Small intestine (tissue), 7 donors: ENCODE measurements around the gene SPTBN5. TPM values are rescaled to one million over a fixed set of nuclear protein-coding genes. Genes with fewer than 3 reads are reported as not detected.

Experiments
- DNase-seq, 2 donors: peaks; one replicate each; pipeline versions ENCODE4 v3.0.0 to v3.0.0-alpha.2; 2013
- FAIRE-seq: peaks from 2 replicates; lab custom pipeline; 2012; peaks lifted over from hg19 to GRCh38; lab: Jason Lieb, UNC
- H3K27ac ChIP-seq, 3 donors: one replicate each; pipeline ENCODE4 v1.5.1; 2013; ENCODE audit warnings: low read length in 2 of 3, mild to moderate bottlenecking in 2 of 3, control low read depth in 1 of 3, inconsistent platforms in 1 of 3, low read depth in 1 of 3, moderate library complexity in 1 of 3
- H3K27me3 ChIP-seq, 3 donors: one replicate each; pipeline ENCODE4 v1.6.1; 2013; ENCODE audit warnings: low read length in 3 of 3, inconsistent platforms in 1 of 3; ENCODE audit not compliant: control insufficient read depth in 3 of 3, insufficient read depth in 3 of 3
- H3K36me3 ChIP-seq, 3 donors: one replicate each; pipeline ENCODE4 v1.6.1; 2013; ENCODE audit warnings: low read length in 3 of 3, inconsistent platforms in 1 of 3, low read depth in 1 of 3, mild to moderate bottlenecking in 1 of 3, moderate library complexity in 1 of 3; ENCODE audit not compliant: control insufficient read depth in 3 of 3, insufficient read depth in 2 of 3
- H3K4me1 ChIP-seq, 3 donors: one replicate each; pipeline ENCODE4 v1.6.1; 2013; ENCODE audit warnings: low read length in 2 of 3, inconsistent platforms in 1 of 3, low read depth in 1 of 3, mild to moderate bottlenecking in 1 of 3, moderate library complexity in 1 of 3; ENCODE audit not compliant: control insufficient read depth in 3 of 3, insufficient read depth in 2 of 3
- H3K4me3 ChIP-seq, 3 donors: one replicate each; pipeline ENCODE4 v1.5.1; 2013; ENCODE audit warnings: low read length in 3 of 3, control low read depth in 1 of 3, inconsistent platforms in 1 of 3, low read depth in 1 of 3, mild to moderate bottlenecking in 1 of 3, moderate library complexity in 1 of 3
- H3K9me3 ChIP-seq, 2 donors: one replicate each; pipeline ENCODE4 v1.6.1; 2013; ENCODE audit warnings: low read depth in 1 of 2, low read length in 1 of 2; ENCODE audit not compliant: control insufficient read depth in 2 of 2, insufficient read depth in 1 of 2
- WGBS, 3 donors: extraction: QIAGEN DNeasy Blood & Tissue Kit; methylation state at CpG; one replicate each; pipeline ENCODE4 v1.1.7; 2013; 5-methylcytosine and 5-hydroxymethylcytosine counted together
- polyA plus RNA-seq, 4 donors: library from polyadenylated mRNA; stranded (reverse) in 3 of 4; unstranded in 1 of 4; fragments of 200-250 nt in 3 of 4; fragments of 120-200 nt in 1 of 4; gene quantifications; one replicate each; pipeline versions ENCODE4 v1.2.1 to v1.2.3, GENCODE V29; 2013
- donor health status: healthy with polysubstance abuse.
- donor health status: control.
- donor health status: control.
- donor health status: Bipolar disorder and iron deficiency.
- donor health status: healthy.

SPTBN5 gene
- polyA plus RNA-seq, 4 donors = 0.45 to 1.6 (median 0.57) TPM

DNA sequence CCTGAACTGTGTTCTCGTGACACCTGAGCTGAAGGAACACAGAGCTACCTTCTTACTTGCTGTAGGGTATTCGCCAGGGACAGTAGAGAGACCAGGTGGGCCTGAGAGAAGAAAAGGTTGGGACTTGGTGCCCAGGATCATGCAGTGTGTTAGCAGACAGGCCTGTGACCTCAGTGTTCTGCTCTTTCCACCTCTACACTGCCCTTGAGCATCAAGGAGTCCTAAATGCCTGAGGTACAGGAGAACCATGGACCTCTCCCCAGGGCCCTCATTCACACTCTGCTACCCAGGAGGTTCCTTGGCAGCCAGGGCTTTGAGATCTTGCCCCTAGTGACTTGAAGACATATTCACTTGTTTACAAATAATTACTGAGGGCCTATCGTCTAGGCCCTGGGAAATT lies 88.1 kb downstream of the SPTBN5 start:
- H3K27me3 ChIP-seq = no peaks in the 10 kb centered on the region
- peaks cover 0 to 67% (median 7%) of the 10 kb centered on the region in 3 donors for H3K36me3 ChIP-seq
- peak overlapping the region in 1 of 3 donors; percentile 5 for H3K27ac ChIP-seq
- peaks cover 0 to under 1% (median 0%) of the 10 kb centered on the region in 3 donors for H3K4me1 ChIP-seq
- no peaks in the 10 kb centered on the region for H3K9me3 ChIP-seq
- FAIRE-seq (no peak), DNase-seq (no peak)
- WGBS, 3 donors = 80 to 87% (median 84%) methylated on average over 3 of the region's 3 CpGs
- no peak overlapping the region for H3K4me3 ChIP-seq

DNA sequence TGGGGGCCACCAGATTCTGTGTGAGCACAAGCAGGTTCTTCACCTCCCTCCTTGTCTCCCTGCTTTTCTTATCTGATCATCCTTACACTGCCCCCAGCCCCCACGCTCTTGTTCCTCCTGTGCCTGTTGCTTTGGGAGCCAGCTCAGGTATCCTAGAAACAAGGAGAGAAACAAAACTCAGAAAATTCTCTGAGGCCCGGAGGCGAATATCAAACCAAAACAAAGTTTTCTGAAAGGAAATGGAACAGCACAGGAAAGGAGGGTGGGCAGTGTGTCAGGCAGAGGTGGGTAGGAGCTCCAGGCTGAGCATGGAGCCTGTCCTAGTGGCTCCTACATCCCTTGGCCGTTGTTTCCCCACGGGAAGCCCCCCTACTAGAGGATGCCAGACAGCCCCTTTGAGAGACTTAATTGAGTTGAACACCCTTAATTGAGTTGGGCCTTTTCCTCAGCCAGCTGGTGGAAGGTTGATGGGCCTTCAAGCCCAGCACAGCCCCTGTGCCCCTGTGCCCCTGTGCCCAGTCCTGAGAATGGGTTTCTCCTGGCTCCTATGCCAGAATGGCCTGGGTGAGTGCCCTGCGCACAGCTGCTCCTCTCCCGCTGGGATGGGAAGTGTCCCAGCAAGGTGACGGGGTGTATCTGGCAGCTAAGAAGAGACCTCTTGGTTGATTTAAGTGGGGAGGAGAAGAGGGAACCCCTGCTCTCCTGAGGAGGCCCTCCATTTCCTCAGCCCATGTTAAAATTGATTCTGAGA lies 88.8 kb downstream of the SPTBN5 start:
- peak overlapping the region in 1 of 3 donors; percentile 5 for H3K27ac ChIP-seq
- no peak for DNase-seq
- WGBS, 3 donors = 72 to 86% (median 77%) methylated on average over 8 of the region's 8 CpGs

DNA sequence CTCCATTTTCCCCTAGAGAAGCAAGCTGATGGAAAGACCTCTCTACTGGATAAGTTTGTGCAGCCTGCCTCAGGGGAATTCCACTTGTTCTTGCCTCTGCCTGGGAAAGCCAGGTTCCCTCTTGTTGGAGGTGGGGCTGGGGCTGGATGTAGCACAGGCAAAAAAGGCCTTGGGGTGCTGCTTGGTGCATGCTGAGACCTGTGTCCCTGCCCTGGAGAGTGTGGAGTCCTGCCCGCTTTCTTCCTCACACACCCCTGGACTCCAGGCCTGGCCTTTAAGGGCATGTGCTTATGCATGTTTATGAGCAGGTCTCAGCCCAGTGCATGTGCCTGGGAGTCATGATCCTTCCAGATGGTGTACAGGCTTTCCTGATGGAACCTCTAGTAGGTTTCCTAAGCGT lies 89.5 kb downstream of the SPTBN5 start:
- DNase-seq (no peak), FAIRE-seq (no peak)
- H3K9me3 ChIP-seq = no peaks in the 10 kb centered on the region
- H3K4me1 ChIP-seq = peaks cover 0 to 6% (median 4%) of the 10 kb centered on the region in 3 donors
- no peaks in the 10 kb centered on the region for H3K27me3 ChIP-seq
- 90 to 100% (median 100%) methylated on average over 2 of the region's 2 CpGs for WGBS, 3 donors
- H3K36me3 ChIP-seq = peaks cover 0 to 67% (median 10%) of the 10 kb centered on the region in 3 donors
- H3K27ac ChIP-seq = no peak overlapping the region
- H3K4me3 ChIP-seq = no peak overlapping the region

More for the DNA sequence above, 88.8 kb downstream of the SPTBN5 start:
- FAIRE-seq = no peak
- Histone ChIP-seq H3K4me1 (peaks cover 0 to 2% (median 0%) of the 10 kb centered on the region in 3 donors), H3K9me3 (no peaks in the 10 kb centered on the region), H3K4me3 (no peak overlapping the region), H3K27me3 (no peaks in the 10 kb centered on the region), H3K36me3 (peaks cover 0 to 67% (median 10%) of the 10 kb centered on the region in 3 donors)

DNA sequence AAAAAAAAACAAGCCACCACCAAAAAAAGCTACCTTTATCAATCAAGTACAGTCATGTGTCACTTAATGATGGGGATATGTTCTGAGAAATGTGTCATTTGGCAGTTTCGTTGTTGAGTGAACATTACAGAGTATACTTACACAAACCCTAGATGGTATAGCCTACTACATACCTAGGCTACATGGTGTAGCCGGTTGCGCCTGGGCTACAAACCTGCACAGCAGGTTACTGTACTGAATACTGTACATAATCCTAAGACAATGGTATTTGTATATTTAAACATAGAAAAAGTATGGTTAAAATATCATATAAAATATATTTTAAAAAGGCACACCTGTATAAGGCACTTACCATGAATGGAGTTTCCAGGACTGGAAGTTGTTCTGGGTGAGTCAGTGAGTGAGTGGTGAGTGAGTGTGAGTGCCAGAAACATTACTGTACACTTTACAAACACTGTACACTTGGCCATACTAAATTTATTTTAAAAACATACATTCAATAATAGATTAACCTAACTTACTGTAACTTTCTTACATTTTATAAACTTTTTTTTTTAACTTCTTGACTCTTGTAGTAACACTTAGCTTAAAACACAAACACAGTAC lies 91.9 kb downstream of the SPTBN5 start:
- Histone ChIP-seq H3K9me3 (no peaks in the 10 kb centered on the region), H3K27me3 (no peaks in the 10 kb centered on the region), H3K27ac (no peak overlapping the region), H3K36me3 (peaks cover 0 to 65% (median 10%) of the 10 kb centered on the region in 3 donors), H3K4me3 (no peak overlapping the region), H3K4me1 (peaks cover 2 to 14% (median 6%) of the 10 kb centered on the region in 3 donors)
- FAIRE-seq (no peak), DNase-seq (no peak)
- 96 to 99% (median 97%) methylated on average over 3 of the region's 3 CpGs for WGBS, 3 donors

DNA sequence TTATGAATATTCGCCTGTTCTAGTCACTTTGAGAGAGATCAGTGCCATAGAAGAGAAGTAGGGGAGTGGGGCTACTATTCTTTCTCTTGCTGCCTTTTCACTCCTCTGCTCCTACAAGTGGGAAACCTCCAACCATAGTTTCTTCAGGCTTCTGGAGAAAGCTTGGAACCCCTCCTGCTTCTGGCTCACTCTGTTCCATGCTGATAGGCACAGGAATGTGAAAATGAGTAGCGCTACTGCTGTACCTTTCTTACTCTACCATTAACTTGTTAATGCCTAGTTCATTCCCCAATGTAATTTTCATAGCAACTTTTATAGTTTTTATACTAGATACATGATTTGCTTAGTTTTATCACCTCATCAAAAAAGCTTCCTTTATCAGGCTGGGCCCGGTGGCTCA lies 92.7 kb downstream of the SPTBN5 start:
- Histone ChIP-seq H3K9me3 (no peaks in the 10 kb centered on the region), H3K4me1 (peaks cover 2 to 21% (median 9%) of the 10 kb centered on the region in 3 donors), H3K4me3 (no peak overlapping the region), H3K27me3 (no peaks in the 10 kb centered on the region), H3K27ac (no peak overlapping the region), H3K36me3 (peaks cover 0 to 59% (median 8%) of the 10 kb centered on the region in 3 donors)
- no peak for DNase-seq
- FAIRE-seq = no peak
- 89 to 96% (median 89%) methylated on average over 3 of the region's 3 CpGs for WGBS, 3 donors

DNA sequence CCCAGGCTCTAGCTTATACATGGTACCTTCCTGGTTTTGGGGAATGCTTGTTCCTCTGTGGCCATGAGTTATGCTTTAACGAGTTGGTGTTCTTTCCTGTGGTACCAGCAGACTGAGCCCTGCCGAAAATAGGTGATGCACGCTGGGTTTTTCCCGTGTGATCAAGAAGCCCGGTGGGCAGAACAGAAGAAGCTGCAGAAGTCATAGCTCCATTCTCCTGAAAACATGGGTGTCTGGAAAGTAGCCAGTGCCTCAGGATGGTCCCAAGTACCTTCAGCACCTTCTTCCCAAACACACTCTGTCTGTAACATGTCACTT lies 94.4 kb downstream of the SPTBN5 start:
- no peak overlapping the region for H3K4me3 ChIP-seq
- H3K27me3 ChIP-seq = no peaks in the 10 kb centered on the region
- peaks cover 2 to 31% (median 9%) of the 10 kb centered on the region in 3 donors for H3K4me1 ChIP-seq
- no peak for DNase-seq
- FAIRE-seq = no peak
- peak overlapping the region in 1 of 3 donors; percentile 84 for H3K27ac ChIP-seq
- H3K9me3 ChIP-seq = no peaks in the 10 kb centered on the region
- H3K36me3 ChIP-seq = peaks cover 0 to 42% (median 8%) of the 10 kb centered on the region in 3 donors
- WGBS, 3 donors = 80 to 89% (median 86%) methylated on average over 5 of the region's 5 CpGs

DNA sequence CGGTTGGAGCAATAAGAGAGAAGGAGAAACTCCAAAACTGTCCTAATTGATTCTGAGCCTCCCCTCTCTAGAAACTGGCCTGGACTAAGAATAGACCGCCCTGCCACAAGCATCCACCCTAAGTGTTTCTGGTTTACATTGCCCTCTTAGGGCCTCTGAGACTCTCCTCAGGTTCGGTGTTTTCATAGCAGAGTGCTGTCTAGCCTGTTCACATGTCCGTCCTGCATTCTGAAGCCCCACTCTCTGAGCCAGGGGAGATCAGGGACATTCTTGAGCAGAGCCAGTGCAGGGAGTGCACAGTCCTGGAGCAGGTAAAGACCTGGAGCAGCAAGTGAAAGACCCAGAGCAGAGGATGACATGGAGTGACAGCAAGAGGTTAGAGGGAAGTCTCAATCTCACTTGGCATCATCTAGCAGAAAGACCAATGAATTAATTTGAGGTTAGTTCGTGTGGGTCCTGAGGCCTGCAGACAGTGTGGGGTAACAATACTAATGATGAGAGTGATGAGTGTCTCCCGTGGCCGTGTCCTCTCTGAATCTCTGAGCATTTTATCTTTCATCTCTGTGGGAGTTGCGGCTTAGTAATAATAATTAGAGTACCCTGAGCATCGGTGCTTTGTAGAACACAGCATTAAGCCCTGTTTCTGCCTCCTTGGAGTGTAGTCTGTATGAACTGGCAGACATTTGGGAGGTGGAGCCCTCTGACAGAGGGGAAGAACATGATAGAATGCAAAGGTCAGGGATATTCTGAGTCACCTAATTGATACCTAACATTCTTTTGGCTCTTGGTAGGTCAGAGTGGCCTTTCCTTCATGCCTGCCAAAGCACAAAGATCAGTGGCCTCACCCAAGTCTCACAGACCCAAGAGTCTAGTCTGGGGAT lies 95.0 kb downstream of the SPTBN5 start:
- FAIRE-seq (no peak), DNase-seq (peak in 1 of 2 donors; percentile 93)
- Histone ChIP-seq H3K4me1 (peaks cover 2 to 31% (median 9%) of the 10 kb centered on the region in 3 donors), H3K27ac (peak overlapping the region in 1 of 3 donors; percentile 84), H3K4me3 (no peak overlapping the region), H3K9me3 (no peaks in the 10 kb centered on the region), H3K27me3 (no peaks in the 10 kb centered on the region), H3K36me3 (peaks cover 0 to 36% (median 8%) of the 10 kb centered on the region in 3 donors)
- 81 to 86% (median 84%) methylated on average over 9 of the region's 9 CpGs for WGBS, 3 donors
